Suppressor macrophage treated with lipopolysaccharide for 1 hour (primary cell): Measurements from ENCODE around the gene DTL.

ENCODE experiments used
- DNase-seq, 3 donors: peaks; one replicate each; pipeline ENCODE4 v3.0.0-alpha.2; 2020 to 2022

Gene DTL

GRCh38 chr1:212098771-212099170, 63.2 kb downstream of the DTL start:
- DNase-seq: no peak

GRCh38 chr1:212101251-212101650, 65.7 kb downstream of the DTL start:
- no peak for DNase-seq

- DNase-seq: no peak
Observed at GRCh38 chr1:212101735-212102134, 66.2 kb downstream of the DTL start.

- no peak for DNase-seq
Observed at GRCh38 chr1:212104586-212105325, 69.2 kb downstream of the DTL start.

- no peak for DNase-seq
Observed at GRCh38 chr1:212106286-212106792, 70.8 kb downstream of the DTL start.

- DNase-seq: no peak
Observed at GRCh38 chr1:212107481-212107880, 71.9 kb downstream of the DTL start.

GRCh38 chr1:212108187-212108586, 72.6 kb downstream of the DTL start:
- DNase-seq: no peak

GRCh38 chr1:212108981-212109380, 73.4 kb downstream of the DTL start:
- DNase-seq: no peak

GRCh38 chr1:212109728-212110127, 74.2 kb downstream of the DTL start:
- peak; percentile 31 to 55 (median 42) for DNase-seq

- no peak for DNase-seq
Observed at GRCh38 chr1:212110617-212111016, 75.1 kb downstream of the DTL start.

- no peak for DNase-seq
Observed at GRCh38 chr1:212111536-212111935, 76.0 kb downstream of the DTL start.

- DNase-seq: no peak
Observed at GRCh38 chr1:212113706-212114105, 78.2 kb downstream of the DTL start.

- no peak for DNase-seq
Observed at GRCh38 chr1:212118167-212118871, 82.8 kb downstream of the DTL start.

GRCh38 chr1:212118872-212119260, 83.3 kb downstream of the DTL start:
- DNase-seq: no peak

GRCh38 chr1:212119397-212119837, 83.9 kb downstream of the DTL start:
- no peak for DNase-seq

- DNase-seq: no peak
Observed at GRCh38 chr1:212119863-212120262, 84.3 kb downstream of the DTL start.

GRCh38 chr1:212121779-212122178, 86.2 kb downstream of the DTL start:
- DNase-seq: peak; percentile 15 to 65 (median 44)

- peak; percentile 47 to 60 (median 52) for DNase-seq
Observed at GRCh38 chr1:212124690-212125582, 89.4 kb downstream of the DTL start.

- no peak for DNase-seq
Observed at GRCh38 chr1:212125654-212126053, 90.1 kb downstream of the DTL start.

GRCh38 chr1:212127221-212127620, 91.7 kb downstream of the DTL start:
- DNase-seq: no peak

GRCh38 chr1:212129781-212130180, 94.2 kb downstream of the DTL start:
- DNase-seq: no peak

- DNase-seq: peak; percentile 30 to 38 (median 38)
Observed at GRCh38 chr1:212132025-212132424, 96.5 kb downstream of the DTL start.

GRCh38 chr1:212133319-212133718, 97.8 kb downstream of the DTL start:
- no peak for DNase-seq
